Astrocyte (in vitro differentiated cells and primary cell): ENCODE measurements around the gene TMCO6. TPM values are rescaled to one million over a fixed set of nuclear protein-coding genes. Genes with fewer than 3 reads are reported as not detected.

Experiments
- DNase-seq: peaks from one replicate; pipeline ENCODE4 v3.0.0-alpha.2; 2010; ENCODE audit warnings: low read depth
- FAIRE-seq: peaks from 2 replicates; lab custom pipeline; 2011; peaks lifted over from hg19 to GRCh38; lab: Jason Lieb, UNC
- H2AFZ ChIP-seq: 2 replicates; pipeline ENCODE4 v1.6.0; 2012; ENCODE audit warnings: low read depth, low read length, inconsistent platforms
- H3K27ac ChIP-seq: 2 replicates; pipeline ENCODE4 v1.5.1; 2011; ENCODE audit warnings: low read depth, low read length, inconsistent platforms
- H3K27me3 ChIP-seq: 2 replicates; pipeline ENCODE4 v1.6.0; 2011; ENCODE audit warnings: low read length, inconsistent platforms; ENCODE audit not compliant: insufficient read depth
- H3K36me3 ChIP-seq: 2 replicates; pipeline ENCODE4 v1.5.1; 2011; ENCODE audit warnings: low read length, inconsistent platforms; ENCODE audit not compliant: insufficient read depth
- H3K4me1 ChIP-seq: 2 replicates; pipeline ENCODE4 v1.5.1; 2011; ENCODE audit warnings: low read length, inconsistent platforms; ENCODE audit not compliant: insufficient read depth
- H3K4me2 ChIP-seq: 2 replicates; pipeline ENCODE4 v1.6.0; 2012; ENCODE audit warnings: low read length, inconsistent platforms
- H3K4me3 ChIP-seq: 2 replicates; pipeline ENCODE4 v1.5.1; 2011; ENCODE audit warnings: low read depth, mild to moderate bottlenecking, low read length, inconsistent platforms; ENCODE audit not compliant: insufficient read depth
- H3K79me2 ChIP-seq: 2 replicates; pipeline ENCODE4 v1.6.0; 2012; ENCODE audit warnings: mild to moderate bottlenecking, low read length, inconsistent platforms; ENCODE audit not compliant: insufficient read depth
- H3K9ac ChIP-seq: 2 replicates; pipeline ENCODE4 v1.6.0; 2012; ENCODE audit warnings: mild to moderate bottlenecking, low read length, inconsistent platforms
- H3K9me3 ChIP-seq: 2 replicates; pipeline ENCODE4 v1.5.1; 2012; ENCODE audit warnings: low read depth, mild to moderate bottlenecking, low read length, inconsistent platforms; ENCODE audit not compliant: insufficient read depth
- H4K20me1 ChIP-seq: 2 replicates; pipeline ENCODE4 v1.6.0; 2012; ENCODE audit warnings: low read length, inconsistent platforms; ENCODE audit not compliant: insufficient read depth
- H3K27ac Mint-ChIP-seq: one replicate; pipeline ENCODE4 v1.8.0; 2021; ENCODE audit warnings: mild to moderate bottlenecking, mixed read lengths; ENCODE audit not compliant: unreplicated experiment
- H3K27me3 Mint-ChIP-seq: one replicate; pipeline ENCODE4 v1.8.0; 2021; ENCODE audit warnings: low read depth, mixed read lengths; ENCODE audit not compliant: unreplicated experiment
- H3K36me3 Mint-ChIP-seq: one replicate; pipeline ENCODE4 v1.8.0; 2021; ENCODE audit warnings: low read depth, mixed read lengths; ENCODE audit not compliant: unreplicated experiment
- H3K4me1 Mint-ChIP-seq: one replicate; pipeline ENCODE4 v1.8.0; 2021; ENCODE audit warnings: low read depth, mixed read lengths; ENCODE audit not compliant: unreplicated experiment
- H3K4me3 Mint-ChIP-seq: one replicate; pipeline ENCODE4 v1.8.0; 2021; ENCODE audit warnings: mild to moderate bottlenecking, moderate library complexity, mixed read lengths; ENCODE audit not compliant: unreplicated experiment
- H3K9me3 Mint-ChIP-seq: one replicate; pipeline ENCODE4 v1.8.0; 2021; ENCODE audit warnings: mild to moderate bottlenecking, mixed read lengths; ENCODE audit not compliant: unreplicated experiment
- CTCF ChIP-seq: IDR thresholded peaks from 2 replicates; pipeline ENCODE4 v1.5.1; 2011; ENCODE audit warnings: low read depth, mild to moderate bottlenecking, inconsistent platforms, low read length, moderate library complexity; ENCODE audit not compliant: insufficient read depth
- EZH2 ChIP-seq: IDR thresholded peaks from 2 replicates; pipeline ENCODE4 v1.6.1; 2012; ENCODE audit warnings: mild to moderate bottlenecking, low read length, inconsistent platforms; ENCODE audit not compliant: insufficient read depth
- total RNA-seq: library from RNA; stranded (reverse); gene quantifications from 2 replicates; pipeline ENCODE4 v1.2.1, GENCODE V29; 2021

Gene TMCO6
- total RNA-seq, 1 donor from 2014 or later, result 7.0 TPM

DNA sequence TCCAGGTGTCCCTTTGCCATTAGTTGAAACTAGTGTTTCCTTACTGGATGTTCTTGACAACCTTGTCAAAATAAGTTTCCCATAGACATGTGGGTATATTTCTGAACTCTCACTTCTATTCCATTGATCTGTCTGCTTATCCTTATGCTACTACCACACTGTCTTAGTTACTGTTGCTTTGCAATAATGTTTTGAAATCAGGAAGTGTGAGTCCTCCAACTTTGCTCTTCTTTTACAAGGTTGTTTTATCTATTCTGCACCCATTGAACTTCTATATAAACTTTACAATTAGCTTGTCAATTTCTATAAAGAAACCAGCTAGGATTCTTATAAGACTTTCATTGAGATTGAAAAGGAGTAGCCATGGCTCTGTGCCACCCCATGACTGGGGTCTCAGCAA, 30.5 kb upstream of the TMCO6 start:
- Mint-ChIP-seq H3K27ac (no peak overlapping the region), H3K9me3 (peaks cover 2% of the 10 kb centered on the region), H3K4me3 (no peak overlapping the region), H3K27me3 (no peaks in the 10 kb centered on the region), H3K36me3 (no peaks in the 10 kb centered on the region), H3K4me1 (peaks cover 10% of the 10 kb centered on the region)
- no peak for DNase-seq
- Histone ChIP-seq H4K20me1 (no peaks in the 10 kb centered on the region), H2AFZ (no peak overlapping the region), H3K4me3 (no peak overlapping the region), H3K4me1 (no peaks in the 10 kb centered on the region), H3K36me3 (no peaks in the 10 kb centered on the region), H3K9me3 (peaks cover 3% of the 10 kb centered on the region), H3K4me2 (no peak overlapping the region), H3K27ac (no peak overlapping the region), H3K9ac (no peak overlapping the region), H3K27me3 (no peaks in the 10 kb centered on the region), H3K79me2 (no peaks in the 10 kb centered on the region)
- no peak for FAIRE-seq
- TF ChIP-seq EZH2 (no peak), CTCF (no peak)

DNA sequence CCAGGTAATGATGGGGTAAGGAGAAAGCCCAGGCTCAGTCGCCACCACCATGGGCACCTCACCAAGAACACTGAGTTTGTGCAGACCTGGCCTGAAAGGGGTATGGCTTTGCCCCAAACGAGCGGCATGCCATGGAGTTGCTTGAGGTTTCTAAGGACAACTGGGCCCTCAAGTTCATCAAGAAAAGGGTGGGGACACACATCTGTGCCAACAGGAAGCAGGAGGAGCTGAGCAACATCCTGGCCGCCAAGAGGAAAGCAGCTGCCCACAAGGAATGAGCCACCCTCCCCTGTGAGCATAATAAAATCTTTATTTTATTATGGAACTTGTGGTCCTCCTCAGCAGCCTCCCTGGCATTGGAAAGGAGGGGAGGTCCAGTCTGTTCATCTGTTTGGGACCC, 30.1 kb upstream of the TMCO6 start:
- Histone ChIP-seq H3K9me3 (peaks cover 3% of the 10 kb centered on the region), H4K20me1 (no peaks in the 10 kb centered on the region), H3K9ac (no peak overlapping the region), H3K79me2 (no peaks in the 10 kb centered on the region), H3K4me1 (no peaks in the 10 kb centered on the region), H3K27ac (no peak overlapping the region), H2AFZ (no peak overlapping the region), H3K4me2 (no peak overlapping the region), H3K36me3 (no peaks in the 10 kb centered on the region), H3K4me3 (no peak overlapping the region), H3K27me3 (no peaks in the 10 kb centered on the region)
- no peak for TF ChIP-seq EZH2
- no peak for TF ChIP-seq CTCF
- H3K27me3 Mint-ChIP-seq, result no peaks in the 10 kb centered on the region
- H3K27ac Mint-ChIP-seq, result no peak overlapping the region
- FAIRE-seq (no peak), DNase-seq (no peak)
- no peak overlapping the region for H3K4me3 Mint-ChIP-seq
- peaks cover 2% of the 10 kb centered on the region for H3K9me3 Mint-ChIP-seq
- H3K4me1 Mint-ChIP-seq, result peaks cover 10% of the 10 kb centered on the region
- no peaks in the 10 kb centered on the region for H3K36me3 Mint-ChIP-seq

DNA sequence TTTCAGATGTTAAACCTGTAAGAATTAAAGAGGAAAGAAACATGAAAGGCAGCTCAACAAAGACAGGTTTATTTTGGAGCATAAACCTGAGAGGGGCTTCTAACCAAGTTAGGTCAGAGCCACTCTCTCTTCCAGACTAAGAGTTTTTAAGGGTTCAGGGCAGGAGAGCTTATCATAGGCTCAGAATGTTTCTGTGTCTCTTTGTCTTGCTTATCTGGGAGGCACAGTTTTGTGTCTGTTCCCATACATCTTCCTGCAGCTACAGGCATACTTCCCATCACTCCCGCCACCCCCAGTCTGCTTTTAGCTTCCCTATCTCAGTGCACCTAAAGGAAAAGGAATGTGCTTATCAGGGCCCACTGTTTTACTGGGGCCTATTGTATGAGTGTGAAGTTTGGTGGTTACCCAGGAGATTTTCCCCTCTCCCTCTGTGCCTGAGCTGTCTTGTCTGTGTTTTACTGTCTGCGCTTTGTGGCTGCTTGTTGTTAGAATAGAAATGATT, 28.2 kb upstream of the TMCO6 start:
- Histone ChIP-seq H3K4me3 (no peak overlapping the region), H3K9ac (no peak overlapping the region), H3K79me2 (no peaks in the 10 kb centered on the region), H3K27me3 (no peaks in the 10 kb centered on the region), H3K9me3 (peaks cover 3% of the 10 kb centered on the region), H3K27ac (no peak overlapping the region), H3K4me1 (no peaks in the 10 kb centered on the region), H4K20me1 (no peaks in the 10 kb centered on the region), H2AFZ (no peak overlapping the region), H3K4me2 (no peak overlapping the region), H3K36me3 (no peaks in the 10 kb centered on the region)
- H3K4me3 Mint-ChIP-seq, result no peak overlapping the region
- TF ChIP-seq CTCF, result no peak
- H3K27ac Mint-ChIP-seq, result peak overlapping the region; percentile 67
- H3K27me3 Mint-ChIP-seq, result no peaks in the 10 kb centered on the region
- no peaks in the 10 kb centered on the region for H3K36me3 Mint-ChIP-seq
- H3K9me3 Mint-ChIP-seq, result peaks cover 2% of the 10 kb centered on the region
- H3K4me1 Mint-ChIP-seq, result peaks cover 10% of the 10 kb centered on the region
- DNase-seq (peak; percentile 52), FAIRE-seq (no peak)
